ENCODE data around the gene HYPK.
A peak's percentile ranks its signal among the peaks of the same experiment; 100 is the strongest.

The HYPK gene

DNA sequence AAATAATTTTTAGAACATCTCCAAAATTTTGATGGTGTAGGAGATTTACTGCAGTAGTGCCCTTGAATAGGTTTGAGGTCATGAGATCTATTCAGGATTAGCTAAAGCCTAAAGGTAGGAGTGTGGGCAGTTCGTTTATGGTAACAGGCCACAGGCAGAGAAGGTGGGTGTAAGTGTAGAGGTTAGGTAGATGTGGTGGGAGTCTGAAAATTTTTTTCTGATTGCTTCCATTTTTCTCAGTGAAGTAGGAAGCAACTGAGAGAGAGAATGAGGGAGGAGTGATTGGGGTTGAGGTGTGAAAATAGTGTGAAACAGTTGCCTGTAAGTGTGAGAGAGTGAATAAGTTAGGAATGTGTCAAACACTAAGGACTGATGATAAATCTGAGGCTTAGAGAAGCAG is 21.4 kb upstream of the HYPK start:
- no peaks in the 10 kb centered on the region for H3K9me2 ChIP-seq (replicated peaks; ENCODE audit: control insufficient read depth, low read length)
- peak overlapping the region; percentile 97 for H3K27ac ChIP-seq (ENCODE audit: low read depth, low read length)
- peaks cover 55% of the 10 kb centered on the region for H3K36me3 ChIP-seq (ENCODE audit: control insufficient read depth, low read length)
- H3K4me1 ChIP-seq (ENCODE audit: control insufficient read depth, low read length), result peaks cover 75% of the 10 kb centered on the region
- peaks cover 53% of the 10 kb centered on the region for H3F3A ChIP-seq (ENCODE audit: control insufficient read depth, insufficient read depth)
- TF ChIP-seq CTCF (IDR thresholded peaks at IDR 0.05; ENCODE audit: low read depth, low read length, poor library complexity, severe bottlenecking), result no peak
- no peak for TF ChIP-seq EZH2phosphoT487 (IDR thresholded peaks at IDR 0.05; ENCODE audit: borderline replicate concordance, low read length)
- peak overlapping the region; percentile 75 for H3K4me2 ChIP-seq (ENCODE audit: low read length)
- peaks cover 8% of the 10 kb centered on the region; the same call in 1 of the 2 replicates for H4K20me1 ChIP-seq (ENCODE audit: control insufficient read depth, insufficient read depth, low read depth, low read length)
- peaks cover 90% of the 10 kb centered on the region for H3K79me2 ChIP-seq (ENCODE audit: control insufficient read depth, low read length)
- H3K27me3 ChIP-seq (ENCODE audit: control insufficient read depth, low read length), result no peaks in the 10 kb centered on the region
- H3K9me3 ChIP-seq (ENCODE audit: control insufficient read depth, insufficient read depth, low read length), result no peaks in the 10 kb centered on the region
- H3K4me3 ChIP-seq (ENCODE audit: low read length), result peak overlapping the region; percentile 60

GRCh38 chr15:43789409-43789808 is 11.0 kb upstream of the HYPK start:
- peak overlapping the region; percentile 70 for H3K4me3 ChIP-seq (ENCODE audit: low read length)
- peaks cover 47% of the 10 kb centered on the region for H3K36me3 ChIP-seq (ENCODE audit: control insufficient read depth, low read length)
- no peaks in the 10 kb centered on the region for H3K27me3 ChIP-seq (ENCODE audit: control insufficient read depth, low read length)
- H3F3A ChIP-seq (ENCODE audit: control insufficient read depth, insufficient read depth), result peaks cover 50% of the 10 kb centered on the region
- peaks cover 81% of the 10 kb centered on the region for H3K4me1 ChIP-seq (ENCODE audit: control insufficient read depth, low read length)
- no peak for TF ChIP-seq EZH2phosphoT487 (IDR thresholded peaks at IDR 0.05; ENCODE audit: borderline replicate concordance, low read length)
- TF ChIP-seq CTCF (IDR thresholded peaks at IDR 0.05; ENCODE audit: low read depth, low read length, poor library complexity, severe bottlenecking), result no peak
- 0 out of 2 replicates have a peak, but pooled peaks cover 4% of the 10 kb centered on the region for H4K20me1 ChIP-seq (ENCODE audit: control insufficient read depth, insufficient read depth, low read depth, low read length)
- H3K79me2 ChIP-seq (ENCODE audit: control insufficient read depth, low read length), result peaks cover 36% of the 10 kb centered on the region
- no peaks in the 10 kb centered on the region for H3K9me2 ChIP-seq (replicated peaks; ENCODE audit: control insufficient read depth, low read length)
- peak overlapping the region; percentile 99 for H3K27ac ChIP-seq (ENCODE audit: low read depth, low read length)
- peak overlapping the region; percentile 93 for H3K4me2 ChIP-seq (ENCODE audit: low read length)
- H3K9me3 ChIP-seq (ENCODE audit: control insufficient read depth, insufficient read depth, low read length), result no peaks in the 10 kb centered on the region

DNA sequence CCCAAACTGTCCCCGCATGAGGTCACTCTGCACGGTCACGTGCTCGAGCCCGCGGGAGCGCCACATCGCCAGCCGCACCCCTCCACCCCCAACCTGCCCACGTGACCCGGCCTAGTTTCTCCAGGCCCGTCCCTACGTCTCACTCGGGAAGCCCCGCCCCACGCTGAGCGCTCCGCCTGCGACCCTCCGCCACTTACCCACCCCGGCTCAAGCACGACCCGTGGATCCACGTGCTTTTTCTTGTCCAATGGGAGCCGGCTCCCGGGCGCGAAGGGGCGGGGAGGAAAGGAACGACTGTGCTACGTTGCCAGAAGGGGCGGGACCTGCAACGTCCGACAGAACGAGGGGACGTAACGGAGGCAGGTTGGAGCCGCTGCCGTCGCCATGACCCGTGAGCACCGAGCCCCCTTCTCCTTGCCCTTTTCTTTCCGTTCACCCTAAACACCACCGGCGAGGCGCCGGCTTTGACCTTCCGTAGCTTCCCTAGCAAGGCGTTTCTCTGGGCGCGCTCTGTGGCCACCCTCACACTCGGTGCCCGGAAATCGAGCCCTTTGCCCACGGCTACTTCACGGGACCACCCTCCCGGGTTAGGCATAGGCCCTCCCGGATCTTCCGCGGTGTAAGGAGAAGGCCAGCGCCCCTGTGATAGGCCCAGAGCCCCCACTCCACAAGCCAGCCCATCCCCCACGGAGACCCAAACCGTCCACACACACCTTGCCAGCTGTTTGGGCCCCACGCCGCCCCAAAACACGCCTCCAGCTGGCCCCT is 8.2 kb upstream of the HYPK start, which contains the start of gene SERF2:
TSS of gene SERF2 (plus strand) at position 328 of the 768 bp plus-strand sequence. CDS start at position 385, 57 bp downstream.
- Histone ChIP-seq H3K36me3 (ENCODE audit: control insufficient read depth, low read length) (peaks cover 57% of the 10 kb centered on the region), H3K4me2 (ENCODE audit: low read length) (peak within 1 kb of the TSS; percentile 93), H3K27me3 (ENCODE audit: control insufficient read depth, low read length) (no peaks in the 10 kb centered on the region), H3K27ac (ENCODE audit: low read depth, low read length) (peak within 1 kb of the TSS; percentile 99), H3K9me2 (replicated peaks; ENCODE audit: control insufficient read depth, low read length) (no peaks in the 10 kb centered on the region), H4K20me1 (ENCODE audit: control insufficient read depth, insufficient read depth, low read depth, low read length) (0 out of 2 replicates have a peak, but pooled peaks cover 4% of the 10 kb centered on the region), H3K4me1 (ENCODE audit: control insufficient read depth, low read length) (peaks cover 87% of the 10 kb centered on the region), H3F3A (ENCODE audit: control insufficient read depth, insufficient read depth) (peaks cover 73% of the 10 kb centered on the region), H3K9me3 (ENCODE audit: control insufficient read depth, insufficient read depth, low read length) (no peaks in the 10 kb centered on the region), H3K79me2 (ENCODE audit: control insufficient read depth, low read length) (peaks cover 35% of the 10 kb centered on the region), H3K4me3 (ENCODE audit: low read length) (peak within 1 kb of the TSS; percentile 91)
- TF ChIP-seq CTCF (IDR thresholded peaks at IDR 0.05; ENCODE audit: low read depth, low read length, poor library complexity, severe bottlenecking) (no peak), EZH2phosphoT487 (IDR thresholded peaks at IDR 0.05; ENCODE audit: borderline replicate concordance, low read length) (no peak)
